Uterus (tissue), 2 donors: Measurements from ENCODE around the gene UTP11.
A peak's percentile ranks its signal among the peaks of the same experiment; 100 is the strongest.

ENCODE experiments used
- CTCF ChIP-seq, 4 experiments: fragments of 200-600 bp in 2 of 4; fragments of 450-650 bp in 2 of 4; sonication (generic) in 2 of 4; IDR thresholded peaks; one replicate each; pipeline ENCODE4 v1.5.1; 2016 to 2019; ENCODE audit warnings: antibody characterized with exemption in 4 of 4, mild to moderate bottlenecking in 2 of 4, moderate library complexity in 1 of 4
- POLR2A ChIP-seq, 2 donors: fragments of 450-650 bp; IDR thresholded peaks; one replicate each; pipeline ENCODE4 v1.6.1; 2016; ENCODE audit warnings: antibody characterized with exemption in 2 of 2, mild to moderate bottlenecking in 1 of 2, moderate library complexity in 1 of 2

GRCh38 chr1:37995751-37996345 lies 16.7 kb upstream of the UTP11 start:
- peak in 1 of 4 experiments; percentile 26 for TF ChIP-seq CTCF (IDR thresholded peaks at IDR 0.05)
- TF ChIP-seq POLR2A (IDR thresholded peaks at IDR 0.05): peak; percentile 34 to 72
